Measurements from ENCODE around the gene ROR1. TPM values are rescaled to one million over a fixed set of nuclear protein-coding genes. Genes with fewer than 3 reads are reported as not detected.

The ROR1 gene
- total and polyA plus RNA-seq, 10 of the 15 experiments (the other 5 are each of a cell fraction or from before 2014, with no cell fraction given), result 0.02 to 0.08 (median 0.05) TPM; not detected in 6

GRCh38 chr1:63793741-63794240 is 20.0 kb downstream of the ROR1 start:
- ChIA-PET POLR2A (no interaction called here), CTCF (interaction anchor here (0.8 kb wide), 2 partner anchors 70 to 343 kb away, joined by 3 read pairs; no protein-coding TSS in a partner anchor), RAD21 (ENCODE audit: unreplicated experiment) (no interaction called here), SMC1A (ENCODE audit: uncharacterized antibody, unreplicated experiment) (no interaction called here)
- Histone ChIP-seq H3K4me1 (ENCODE audit: control insufficient read depth, insufficient read depth, low read length) (no peaks in the 10 kb centered on the region), H3K27ac (ENCODE audit: control insufficient read depth, insufficient read depth) (no peak overlapping the region), H2AFZ (ENCODE audit: control insufficient read depth, low read depth, low read length) (no peak overlapping the region), H3K9me3 (replicated peaks; ENCODE audit: control insufficient read depth, insufficient read depth, low read length) (no peaks in the 10 kb centered on the region), H3K9ac (ENCODE audit: control insufficient read depth, insufficient read depth, low read length) (no peak overlapping the region), H3K4me2 (ENCODE audit: control insufficient read depth, insufficient read depth) (no peak overlapping the region), H3K27me3 (replicated peaks in 1 of 2; ENCODE audit: control insufficient read depth in 2 of 2, insufficient read depth in 2 of 2, low read length in 1 of 2) (peaks cover 0 to 3% of the 10 kb centered on the region in 2 experiments; a peak in 2 of 4 replicates), H4K20me1 (ENCODE audit: control insufficient read depth, insufficient read depth) (no peaks in the 10 kb centered on the region), H3K36me3 (ENCODE audit: control insufficient read depth in 2 of 2, insufficient read depth in 2 of 2, low read length in 1 of 2) (no peaks in the 10 kb centered on the region), H3K4me3 (no peak overlapping the region), H3K79me2 (ENCODE audit: control insufficient read depth, insufficient read depth, low read length) (no peaks in the 10 kb centered on the region)
- TF ChIP-seq ZBTB11 (CRISPR knock-in tag; IDR thresholded peaks at IDR 0.05), result no peak
- no peak for TF ChIP-seq EP300 (IDR thresholded peaks at IDR 0.05; ENCODE audit: borderline replicate concordance in 1 of 2, control insufficient read depth in 1 of 2, low read depth in 2 of 2, low read length in 2 of 2)
- BruUV-seq (replicated peaks), result no TSS peak
- intact Hi-C loops (cut with micrococcal nuclease; ENCODE audit: unreplicated experiment) (no loop called here), in situ Hi-C loops (cut with MboI) (no loop called here)
- ATAC-seq (no peak), DNase-seq (ENCODE audit: low read depth, low spot score) (no peak), FAIRE-seq (no peak)
- 22% methylated on average over 8 of the region's 8 CpGs for WGBS (ENCODE audit: insufficient coverage, insufficient replicate concordance, low lambda C conversion rate, missing lambda C conversion rate)

GRCh38 chr1:63794354-63794753 is 20.5 kb downstream of the ROR1 start:
- SMC1A ChIA-PET (ENCODE audit: uncharacterized antibody, unreplicated experiment), result interaction anchor here (1.2 kb wide), 1 partner anchor 103 kb away, joined by 4 read pairs; no protein-coding TSS in a partner anchor
- Histone ChIP-seq H3K4me3 (no peak overlapping the region), H3K27me3 (replicated peaks in 1 of 2; ENCODE audit: control insufficient read depth in 2 of 2, insufficient read depth in 2 of 2, low read length in 1 of 2) (peaks cover 0 to 3% of the 10 kb centered on the region in 2 experiments; a peak in 2 of 4 replicates), H3K36me3 (ENCODE audit: control insufficient read depth in 2 of 2, insufficient read depth in 2 of 2, low read length in 1 of 2) (no peaks in the 10 kb centered on the region), H2AFZ (ENCODE audit: control insufficient read depth, low read depth, low read length) (no peak overlapping the region), H3K9ac (ENCODE audit: control insufficient read depth, insufficient read depth, low read length) (no peak overlapping the region), H4K20me1 (ENCODE audit: control insufficient read depth, insufficient read depth) (no peaks in the 10 kb centered on the region), H3K4me2 (ENCODE audit: control insufficient read depth, insufficient read depth) (no peak overlapping the region), H3K9me3 (replicated peaks; ENCODE audit: control insufficient read depth, insufficient read depth, low read length) (no peaks in the 10 kb centered on the region), H3K4me1 (ENCODE audit: control insufficient read depth, insufficient read depth, low read length) (no peaks in the 10 kb centered on the region), H3K79me2 (ENCODE audit: control insufficient read depth, insufficient read depth, low read length) (no peaks in the 10 kb centered on the region), H3K27ac (ENCODE audit: control insufficient read depth, insufficient read depth) (no peak overlapping the region)
- intact Hi-C loops (cut with micrococcal nuclease; ENCODE audit: unreplicated experiment), result no loop called here
- in situ Hi-C loops (cut with MboI), result no loop called here
- RAD21 ChIA-PET (ENCODE audit: unreplicated experiment), result no interaction called here
- POLR2A ChIA-PET, result no interaction called here
- no peak for DNase-seq (ENCODE audit: low read depth, low spot score)
- WGBS (ENCODE audit: insufficient coverage, insufficient replicate concordance, low lambda C conversion rate, missing lambda C conversion rate), result 29% methylated on average over 7 of the region's 7 CpGs
- no peak for FAIRE-seq
- no TSS peak for BruUV-seq (replicated peaks)
- no peak for ATAC-seq
- CTCF ChIA-PET, result interaction anchor here (0.8 kb wide), 2 partner anchors 69 to 343 kb away, joined by 3 read pairs; no protein-coding TSS in a partner anchor
- TF ChIP-seq KLF5 (IDR thresholded peaks at IDR 0.05; ENCODE audit: partially characterized antibody) (no peak), ASH2L (IDR thresholded peaks at IDR 0.05; ENCODE audit: borderline replicate concordance, low read depth) (no peak), ELK1 (IDR thresholded peaks at IDR 0.05; ENCODE audit: low read depth, low read length) (no peak), CEBPZ (IDR thresholded peaks at IDR 0.05; ENCODE audit: low read depth, low read length) (no peak)
